Measurements from ENCODE around the gene DYNC2H1.

The DYNC2H1 gene

DNA sequence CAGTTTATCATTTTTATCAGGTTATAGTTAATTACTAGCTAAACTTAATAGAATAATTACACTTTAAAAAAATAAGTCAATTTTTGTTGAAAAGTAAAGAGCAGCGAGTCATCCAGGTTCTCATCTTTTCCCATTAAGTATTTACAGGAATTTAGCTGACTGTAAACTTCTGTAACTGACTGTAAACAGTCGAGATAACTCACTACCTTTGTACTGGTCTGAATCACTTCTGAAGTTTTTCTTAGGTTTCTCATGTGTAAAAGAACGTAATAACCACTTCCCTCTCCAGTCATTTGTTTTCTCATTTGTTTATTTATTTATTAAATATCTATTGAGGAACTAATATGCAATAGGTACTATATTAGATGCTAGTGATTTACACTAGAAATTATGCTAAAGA lies 270.8 kb downstream of the DYNC2H1 start:
- no peak for FAIRE-seq

DNA sequence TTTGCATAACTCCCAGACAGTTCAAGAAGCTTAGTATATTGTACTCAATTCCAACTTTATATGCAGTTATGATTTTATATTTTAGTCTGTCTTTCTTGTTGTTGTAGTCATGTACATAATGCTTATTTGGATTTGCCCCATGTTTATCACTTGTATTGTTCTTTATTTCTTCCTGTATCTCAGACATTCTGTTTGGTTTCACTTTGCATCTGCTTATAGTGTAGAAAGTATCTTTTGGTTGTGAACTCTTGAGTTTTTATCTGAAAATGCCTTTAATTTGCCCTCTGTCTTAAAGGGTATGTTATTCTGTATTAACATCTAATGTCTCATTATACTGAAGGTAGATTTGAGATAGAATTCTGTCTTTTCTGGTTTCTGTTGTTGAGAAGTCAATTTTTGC lies 275.4 kb downstream of the DYNC2H1 start:
- no peak for FAIRE-seq

DNA sequence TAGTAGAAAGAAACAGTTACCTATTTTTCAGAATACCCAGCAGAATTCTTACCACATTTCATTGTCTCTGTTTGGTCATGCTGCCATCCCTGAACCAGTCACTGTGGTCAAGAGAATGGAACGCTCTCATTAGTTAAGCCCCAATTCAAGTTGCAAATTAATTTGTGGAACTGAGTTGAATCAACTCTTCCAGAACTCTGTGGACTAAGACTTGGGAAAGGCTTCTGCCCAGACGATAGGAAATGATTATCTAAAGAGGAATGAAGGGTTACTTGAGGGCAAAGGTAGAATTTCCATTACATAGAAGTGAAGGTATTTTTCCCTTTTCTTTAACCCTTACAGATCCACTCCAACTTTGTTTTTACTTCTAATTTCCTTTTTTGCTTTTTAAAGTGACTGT lies 286.4 kb downstream of the DYNC2H1 start:
- no peak for FAIRE-seq

DNA sequence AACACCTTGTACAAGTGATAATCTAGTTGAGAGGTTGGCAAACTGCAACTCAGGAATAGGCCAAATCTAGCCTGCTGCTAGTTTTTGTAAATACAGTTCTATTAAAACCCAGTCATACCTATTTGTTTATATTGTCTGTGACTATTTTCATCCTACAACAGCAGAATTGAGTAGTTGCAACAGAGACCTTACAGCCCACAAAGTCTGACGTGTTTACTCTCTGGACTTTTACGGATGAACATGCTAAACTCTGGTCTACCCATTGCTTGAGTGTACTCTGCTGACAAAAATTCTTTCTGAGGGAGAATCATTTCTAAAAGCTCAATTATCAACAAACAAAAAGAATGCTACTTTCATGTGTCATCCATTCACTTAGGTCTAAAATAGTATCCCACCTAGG lies 287.0 kb downstream of the DYNC2H1 start:
- FAIRE-seq = no peak

DNA sequence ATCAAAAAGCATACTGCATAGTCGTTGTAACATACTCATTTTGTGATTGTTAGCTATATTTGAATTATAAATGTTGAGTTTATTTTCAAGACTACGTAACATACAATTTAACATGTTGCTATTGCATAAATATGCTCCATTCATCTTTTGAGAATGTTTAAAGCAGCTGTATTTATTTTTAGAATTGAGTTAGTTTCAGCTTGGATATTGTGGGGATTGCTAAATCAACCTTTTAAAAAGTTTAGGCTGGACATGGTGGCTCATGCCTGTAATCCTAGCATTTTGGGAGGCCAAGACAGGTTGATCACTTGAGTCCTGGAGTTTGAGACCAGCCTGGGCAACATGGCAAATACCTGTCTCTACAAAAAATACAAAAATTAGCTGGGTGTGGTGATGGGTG lies 288.1 kb downstream of the DYNC2H1 start:
- FAIRE-seq = no peak

DNA sequence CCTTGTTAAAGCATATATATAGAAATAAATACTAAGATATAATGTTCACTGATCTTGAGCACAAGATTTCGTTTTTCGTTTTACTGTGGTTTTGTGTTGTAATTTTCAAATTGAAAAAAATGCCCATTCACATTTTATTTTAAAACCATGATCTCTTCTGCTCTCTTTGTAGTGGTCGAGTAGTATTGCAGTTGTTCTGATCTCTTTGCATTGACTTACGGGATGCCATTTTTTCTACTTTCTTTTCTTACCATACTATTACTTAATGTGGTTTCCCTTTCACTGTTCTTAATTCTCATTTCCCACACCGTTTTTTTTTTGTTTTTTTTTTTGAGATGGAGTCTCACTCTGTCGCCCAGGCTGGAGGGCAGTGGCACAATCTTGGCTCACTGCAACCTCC lies 289.6 kb downstream of the DYNC2H1 start:
- no peak for FAIRE-seq

DNA sequence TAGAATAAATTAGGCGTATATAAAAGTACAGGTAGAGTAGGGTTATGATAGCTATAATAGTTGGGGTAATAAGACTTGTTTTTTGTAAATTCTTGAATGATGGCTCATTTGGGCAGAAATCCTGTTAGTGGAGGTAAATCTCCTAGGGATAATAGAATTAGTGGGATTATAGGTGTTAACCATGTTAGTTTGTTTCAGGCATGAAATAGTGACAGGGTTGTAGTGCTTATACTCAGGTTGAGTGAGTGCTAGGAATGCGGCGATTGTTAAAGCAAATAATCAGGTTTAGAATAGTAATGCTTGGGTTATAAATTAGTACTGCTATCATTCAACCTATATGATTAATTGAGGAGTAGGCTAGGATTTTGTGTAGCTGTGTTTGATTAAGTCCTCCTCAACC lies 297.1 kb downstream of the DYNC2H1 start:
- FAIRE-seq = no peak

DNA sequence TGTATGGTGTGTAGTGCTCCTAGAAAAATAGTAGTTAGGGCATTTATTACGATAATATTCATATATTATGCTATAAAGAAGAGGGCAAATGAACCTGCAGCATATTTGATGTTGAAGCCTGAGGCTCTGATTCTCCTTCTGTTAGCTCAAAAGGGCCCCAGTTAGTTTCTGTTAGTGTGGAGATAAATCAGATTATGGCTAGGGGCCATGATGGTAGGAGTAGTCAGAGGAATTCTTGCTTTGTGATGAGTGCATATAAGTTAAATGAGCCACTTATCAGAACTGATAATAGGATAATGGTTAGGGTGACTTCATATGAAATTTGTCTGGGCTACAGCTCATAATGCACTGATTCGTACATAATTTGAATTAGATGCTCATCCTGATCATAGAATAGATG lies 298.4 kb downstream of the DYNC2H1 start:
- FAIRE-seq = no peak

DNA sequence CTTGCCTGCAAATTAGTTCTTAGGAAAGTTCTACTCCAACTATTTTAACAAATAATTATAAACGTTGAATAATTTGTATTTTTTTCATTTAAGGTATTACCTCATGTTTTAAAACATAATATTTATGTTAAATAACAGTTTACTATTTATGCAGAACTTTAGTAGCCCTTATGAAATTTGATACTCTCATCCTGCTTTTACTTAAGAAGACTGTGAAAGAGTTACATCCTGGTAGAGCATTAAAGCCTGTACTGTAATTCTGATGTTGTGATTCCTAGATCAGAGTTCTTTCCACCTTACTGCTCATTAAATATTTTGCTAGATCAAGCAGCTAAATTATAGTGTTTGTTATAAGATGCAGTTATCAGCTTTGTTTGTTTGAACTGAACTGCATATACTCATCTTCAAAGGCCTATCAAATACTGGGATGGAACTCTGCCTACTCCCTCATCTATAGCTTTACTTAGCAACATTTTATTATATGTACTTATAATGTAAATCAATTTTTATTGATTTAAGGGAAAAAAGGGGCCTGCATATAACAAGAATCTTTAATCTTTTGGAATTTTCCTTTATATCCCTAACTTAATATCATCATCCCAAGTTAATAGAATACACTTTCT lies 304.2 kb downstream of the DYNC2H1 start:
- no peak for FAIRE-seq

DNA sequence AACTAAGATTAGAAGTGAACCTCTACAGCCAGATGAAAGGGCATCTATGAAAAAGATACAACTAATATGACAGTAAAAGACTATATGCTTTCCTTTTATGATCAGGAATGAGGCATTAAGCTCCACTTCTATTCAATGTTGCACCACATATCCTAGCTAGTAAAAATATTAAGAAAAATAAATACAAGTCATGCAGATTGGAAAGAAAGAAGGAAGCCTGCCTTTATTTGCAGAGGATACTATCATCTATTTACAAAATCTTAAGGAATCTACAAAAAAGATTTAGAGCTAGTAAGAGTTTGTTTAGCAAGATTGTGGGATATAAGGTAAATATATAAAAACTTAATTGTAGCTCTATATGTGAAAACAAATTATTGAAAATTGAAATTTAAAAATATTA lies 308.8 kb downstream of the DYNC2H1 start:
- no peak for FAIRE-seq

DNA sequence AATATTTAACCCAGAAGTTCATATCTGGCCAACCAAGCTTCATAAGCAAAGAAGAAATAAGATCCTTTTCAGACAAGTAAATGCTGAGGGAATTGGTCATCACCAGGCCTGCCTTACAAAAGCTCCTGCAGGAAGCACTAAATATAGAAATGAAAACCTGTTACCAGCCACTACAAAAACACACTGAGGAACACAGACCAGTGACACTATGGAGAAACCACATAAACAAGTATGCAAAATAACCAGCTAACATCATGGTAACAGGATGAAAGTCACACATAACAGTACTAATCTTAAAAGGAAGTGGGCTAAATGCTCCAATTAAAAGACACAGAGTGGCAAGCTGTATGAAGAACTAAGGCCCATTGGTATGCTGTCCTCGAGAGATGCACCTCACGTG lies 311.4 kb downstream of the DYNC2H1 start:
- no peak for FAIRE-seq

DNA sequence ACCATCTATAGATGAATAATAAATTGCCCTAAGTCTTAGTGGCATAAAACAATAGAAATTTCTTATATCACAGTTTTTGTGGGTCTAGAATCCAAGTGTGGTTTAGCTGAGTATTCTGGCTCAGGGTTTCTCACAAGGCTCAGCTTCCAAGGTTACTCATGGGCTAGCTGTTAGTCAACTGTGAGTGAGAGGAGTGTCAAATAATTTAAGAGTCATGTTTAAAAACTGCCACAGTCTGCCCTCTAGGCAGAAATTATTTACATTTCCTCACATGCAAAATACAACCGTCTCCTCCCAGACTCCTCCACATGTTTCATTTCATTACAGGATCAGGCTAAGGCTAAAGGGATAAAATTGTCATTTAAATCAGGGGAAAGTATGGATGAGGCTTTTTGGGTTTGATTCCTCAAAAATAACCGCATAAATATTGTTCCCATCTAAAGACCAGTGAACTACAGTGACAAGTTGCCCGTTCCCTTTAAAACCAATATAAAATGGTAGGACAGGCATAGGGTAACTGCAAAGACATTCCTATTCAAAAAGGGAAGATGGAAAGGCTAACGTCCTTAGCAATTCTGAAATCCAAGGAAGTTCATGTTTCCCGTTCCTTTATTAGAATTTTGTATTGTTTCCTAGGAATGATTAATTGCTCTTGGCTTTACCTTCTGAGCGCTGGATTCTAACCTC lies 324.3 kb downstream of the DYNC2H1 start:
- FAIRE-seq = no peak

DNA sequence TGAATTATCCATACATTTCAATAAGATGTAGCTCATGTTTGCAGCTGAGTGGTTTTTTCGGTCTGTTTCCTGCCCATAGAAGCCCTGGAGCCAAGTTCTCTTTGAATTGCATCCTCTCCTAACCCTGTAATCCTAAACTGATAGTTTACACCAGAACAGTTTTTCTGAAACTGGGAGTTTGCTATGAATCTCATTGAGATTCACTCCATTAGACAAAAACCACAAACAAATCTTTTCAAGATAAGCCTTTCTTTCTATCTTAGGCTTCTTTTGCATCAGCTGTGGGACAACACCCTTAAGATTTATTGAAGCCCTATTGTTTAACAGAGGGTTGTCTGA lies 324.8 kb downstream of the DYNC2H1 start:
- no peak for FAIRE-seq

DNA sequence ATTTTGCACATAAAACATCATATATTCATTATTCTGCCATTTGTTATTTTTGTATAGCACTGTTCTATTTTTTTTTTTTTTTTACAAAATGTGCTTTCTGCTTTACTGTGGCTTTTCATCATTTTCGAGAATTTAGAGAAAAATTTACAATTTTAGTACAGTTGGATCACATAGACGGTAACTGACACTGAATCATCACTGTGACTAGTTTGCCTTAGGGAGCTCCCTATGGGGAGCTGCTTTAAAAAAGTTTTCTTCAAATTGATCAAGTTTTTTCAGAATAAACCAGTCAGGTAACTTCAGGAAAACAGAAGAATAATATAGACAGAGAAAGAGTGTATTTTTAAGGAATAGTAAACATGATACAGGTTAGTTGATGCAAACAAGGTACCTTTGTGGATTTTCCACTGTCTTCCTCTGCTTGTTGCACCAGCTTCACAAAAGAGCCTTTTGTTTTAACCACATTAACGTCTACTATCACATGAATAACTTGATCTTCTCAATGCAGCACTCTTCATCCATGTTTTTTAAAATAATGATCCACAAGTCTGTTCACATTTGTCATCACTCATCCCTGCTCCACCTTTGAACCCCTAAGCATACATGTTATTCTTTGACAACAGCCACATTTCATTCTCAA lies 327.0 kb downstream of the DYNC2H1 start:
- FAIRE-seq = no peak

DNA sequence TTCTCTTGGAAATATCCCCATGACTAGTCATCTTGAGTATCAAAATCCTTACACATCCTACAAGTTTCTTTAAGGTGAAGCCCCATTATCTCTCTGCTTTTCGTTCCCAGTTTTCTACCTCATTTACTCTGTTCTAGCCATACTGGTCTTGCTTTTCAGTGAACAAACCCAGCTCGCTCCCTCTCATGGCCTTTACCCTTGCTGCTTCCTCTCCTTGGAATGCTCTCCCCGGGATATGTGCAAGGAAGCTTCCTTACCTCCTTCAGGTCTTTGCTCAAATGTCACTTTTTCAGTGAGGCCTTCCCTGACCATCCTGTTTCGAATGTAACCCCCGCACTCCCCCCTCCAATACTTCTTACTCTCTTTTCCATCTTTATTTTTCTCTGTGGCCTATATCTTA lies 331.8 kb downstream of the DYNC2H1 start:
- FAIRE-seq = no peak

DNA sequence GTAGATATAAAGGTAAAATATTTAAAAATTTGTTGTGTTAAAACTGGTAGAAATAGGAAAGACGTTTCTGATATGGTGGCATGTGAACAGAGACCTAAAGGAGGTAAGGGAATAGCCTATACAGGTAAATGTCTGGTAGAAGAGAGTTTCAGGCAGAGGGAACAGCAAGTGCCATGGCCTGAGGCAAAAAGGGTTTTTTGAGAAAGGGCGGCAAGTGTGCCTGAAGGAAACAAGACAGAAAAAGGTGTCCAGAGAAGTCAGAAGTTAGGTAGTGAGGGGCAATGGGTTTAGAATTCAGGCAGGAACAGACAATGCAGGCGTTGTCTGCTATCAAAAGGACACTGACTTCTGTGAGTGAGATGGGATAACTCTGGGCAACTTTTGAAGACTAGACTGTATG lies 339.7 kb downstream of the DYNC2H1 start:
- FAIRE-seq = no peak

DNA sequence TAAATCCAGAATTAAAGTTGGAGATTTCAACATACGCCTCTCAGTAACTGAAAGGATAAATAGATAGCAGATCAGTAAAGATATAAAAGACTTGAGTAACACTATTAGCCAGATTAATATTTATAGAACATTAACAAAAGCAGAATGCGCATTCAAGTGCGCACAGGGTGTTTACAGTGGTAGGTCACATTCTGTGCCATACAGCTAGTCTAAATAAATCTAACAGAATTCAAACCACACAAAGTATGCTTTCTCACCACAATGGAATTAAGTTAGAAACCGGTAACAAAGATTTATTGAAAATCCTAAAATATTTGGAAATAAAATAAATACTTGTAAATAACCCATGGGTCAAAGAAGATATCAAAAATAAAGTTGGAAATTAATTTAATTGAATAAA lies 341.0 kb downstream of the DYNC2H1 start:
- peak; percentile 60 for FAIRE-seq

DNA sequence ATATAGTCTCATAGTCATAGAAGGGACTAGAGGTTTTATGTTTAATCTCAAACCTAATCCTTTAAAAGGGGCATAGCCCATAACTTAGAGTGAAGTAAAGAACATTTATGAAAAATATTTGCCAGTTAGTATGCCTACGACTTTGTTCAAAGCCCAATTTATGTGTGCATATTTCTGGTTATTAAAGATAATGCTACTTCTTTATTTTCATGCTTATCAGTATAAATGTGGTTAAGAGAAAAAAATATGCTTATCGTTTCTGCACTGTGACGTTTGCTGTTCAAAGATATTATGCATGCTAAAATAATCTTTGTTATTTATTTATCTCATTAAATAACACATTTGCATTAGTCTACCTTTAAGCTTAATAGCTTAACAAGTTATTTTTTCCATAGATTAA lies 343.9 kb downstream of the DYNC2H1 start:
- FAIRE-seq = peak; percentile 17

DNA sequence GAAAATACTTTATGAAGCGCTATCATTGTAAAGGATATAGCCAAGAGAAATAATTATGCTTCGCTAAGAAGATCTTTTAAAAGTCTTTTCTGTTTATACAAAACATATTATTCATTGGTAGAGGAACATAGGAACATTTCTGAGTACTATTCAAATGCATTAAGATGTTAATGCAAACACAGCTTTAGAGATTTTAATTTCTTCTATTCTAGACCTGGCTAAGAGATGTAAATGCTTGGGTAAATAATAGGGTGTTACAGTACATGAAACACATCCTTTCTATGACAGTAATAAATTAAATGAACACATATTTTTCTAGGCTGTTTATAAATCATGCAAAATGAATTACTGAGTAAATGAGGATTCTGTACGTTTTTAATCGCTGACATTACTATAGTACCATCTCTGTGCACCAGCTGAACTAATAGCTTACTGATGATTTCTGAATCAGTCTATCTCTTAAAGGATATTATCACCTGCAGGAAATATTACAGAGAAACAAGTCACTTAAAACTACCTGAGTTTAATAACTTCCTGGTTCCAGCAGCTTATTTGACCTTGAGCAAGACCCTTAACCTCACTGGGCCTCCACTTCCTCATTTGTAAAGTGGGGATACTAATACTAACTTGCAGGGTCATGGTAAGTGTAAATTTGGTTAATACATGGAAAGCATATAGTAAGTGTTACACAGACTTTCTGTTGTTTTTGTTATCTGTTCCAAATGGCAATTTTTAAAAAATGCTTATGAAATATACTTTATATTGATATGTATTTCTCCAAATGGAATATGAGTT lies 344.9 kb downstream of the DYNC2H1 start:
- FAIRE-seq = no peak

DNA sequence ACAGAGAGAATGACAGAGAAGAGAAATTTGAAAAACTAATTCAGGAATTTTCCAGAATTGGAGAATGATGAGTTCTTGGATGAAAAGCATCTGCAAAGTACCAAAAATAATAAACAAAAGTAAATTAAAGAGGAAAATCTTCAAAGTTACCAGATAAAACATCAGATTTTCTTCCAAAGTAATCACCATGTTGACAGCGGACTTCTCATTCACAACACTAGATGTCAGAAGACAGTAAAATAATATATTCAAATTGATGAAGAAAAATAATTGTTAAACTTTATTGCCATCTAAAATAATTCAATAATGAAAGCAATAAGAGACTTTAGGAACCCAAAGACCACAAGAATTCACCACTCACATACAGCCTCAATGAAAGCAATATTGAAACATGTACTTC lies 355.2 kb downstream of the DYNC2H1 start:
- no peak for FAIRE-seq

DNA sequence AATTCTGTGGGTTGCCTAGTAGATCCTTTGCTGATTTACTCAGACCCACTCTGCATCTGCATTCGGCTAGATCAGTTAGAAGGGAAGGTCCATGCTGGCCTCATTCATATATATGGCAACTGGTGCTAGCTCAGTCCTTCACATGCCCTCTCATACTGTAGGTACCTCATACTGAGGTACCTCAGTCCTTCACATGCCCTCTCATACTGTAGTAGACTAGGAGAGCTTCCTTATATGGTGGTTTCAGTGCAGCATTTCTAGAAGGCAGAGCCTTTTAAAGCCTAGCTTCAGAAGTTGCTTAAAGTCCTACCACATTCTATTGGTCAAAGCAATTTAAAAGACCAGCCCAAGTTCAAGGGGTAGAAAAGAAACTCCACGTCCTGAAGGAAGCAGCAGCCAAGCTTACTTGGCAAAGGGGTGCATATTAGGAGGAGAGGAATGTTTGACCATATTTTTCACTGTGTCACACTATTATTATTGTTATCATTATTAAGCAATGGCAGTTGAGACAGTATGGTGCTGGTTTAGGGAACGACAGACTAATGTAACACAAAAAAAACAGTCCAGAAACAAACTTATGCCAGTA lies 356.4 kb downstream of the DYNC2H1 start:
- FAIRE-seq = no peak

DNA sequence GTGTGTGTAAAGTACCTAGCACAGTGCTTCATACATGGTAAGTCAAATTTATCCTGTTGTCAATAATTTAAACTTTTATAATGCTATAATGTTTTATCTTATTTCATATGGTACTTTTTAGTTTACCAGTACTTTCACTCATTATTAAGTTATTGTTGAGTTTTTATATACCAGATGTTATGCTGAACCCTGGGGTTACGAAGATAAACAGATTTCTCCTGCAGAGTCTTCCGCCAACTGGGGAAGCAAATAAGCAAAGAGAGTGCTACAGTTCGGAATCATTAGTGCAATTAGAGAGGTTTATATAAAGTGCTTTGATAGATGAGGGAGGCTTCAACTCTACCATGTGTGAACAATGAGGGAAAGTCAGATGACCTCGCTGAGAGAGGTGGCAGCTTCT lies 362.3 kb downstream of the DYNC2H1 start:
- FAIRE-seq = no peak

DNA sequence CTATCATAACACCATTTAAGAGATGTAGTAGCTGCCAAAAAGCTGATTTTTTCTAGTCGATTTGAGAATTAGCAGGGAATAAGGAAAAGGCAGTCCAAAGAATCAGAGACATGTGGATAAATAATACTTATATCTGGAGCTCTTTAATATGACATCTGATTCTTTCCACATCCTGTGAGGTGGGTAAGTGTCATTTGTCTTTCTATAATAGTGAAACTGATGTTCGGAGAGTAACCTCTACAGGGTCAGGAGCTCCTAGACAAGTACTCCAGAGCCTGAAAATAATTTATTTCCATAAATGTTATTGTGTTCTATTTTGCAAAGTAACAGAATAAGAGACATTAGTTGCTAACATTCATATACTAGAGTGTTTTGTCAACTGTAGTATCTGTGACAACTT lies 367.6 kb downstream of the DYNC2H1 start:
- FAIRE-seq = no peak

DNA sequence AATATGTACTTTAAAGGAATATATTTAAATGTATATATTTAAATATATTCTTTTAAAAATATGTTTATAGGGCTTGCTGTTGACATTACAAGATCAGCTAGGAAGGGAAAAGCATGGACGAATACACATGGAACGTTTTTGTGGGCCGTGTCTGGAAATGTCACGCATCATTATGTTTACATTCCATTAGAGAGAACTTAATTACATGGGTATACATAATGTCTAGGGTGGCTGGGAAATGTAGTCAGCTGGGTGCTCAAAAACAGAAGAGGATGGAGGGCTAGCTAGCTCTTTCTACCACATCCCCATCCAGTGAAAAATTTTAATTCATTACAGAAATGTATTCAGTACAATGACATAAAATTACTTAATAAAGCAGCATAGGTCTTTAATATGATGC lies 371.2 kb downstream of the DYNC2H1 start:
- no peak for FAIRE-seq
